Tibial artery (tissue), 4 donors: ENCODE results near the gene PASK.

Source experiments
- DNase-seq, 2 donors: peaks; one replicate each; pipeline ENCODE4 v3.0.0-alpha.2; 2019
- H3K27ac ChIP-seq, 2 donors: fragments of 200-600 bp; sonication (generic) in 1 of 2; 1 replicate in 1 of 2; 2 replicates in 1 of 2; pipeline ENCODE4 v1.5.1; 2018 to 2019; ENCODE audit warnings: mild to moderate bottlenecking in 1 of 2
- H3K27me3 ChIP-seq, 2 donors: fragments of 200-600 bp; sonication (generic) in 1 of 2; one replicate each; pipeline versions ENCODE4 v1.5.1 to v1.6.0; 2016 to 2019
- H3K36me3 ChIP-seq, 3 donors: fragments of 200-600 bp; sonication (generic) in 2 of 3; one replicate each; pipeline ENCODE4 v1.5.1; 2016 to 2019; ENCODE audit warnings: mild to moderate bottlenecking in 2 of 3
- H3K4me1 ChIP-seq, 4 donors: fragments of 200-600 bp; sonication (generic) in 2 of 4; 1 replicate in 3 of 4; 2 replicates in 1 of 4; pipeline ENCODE4 v1.5.1; 2016 to 2019
- H3K4me3 ChIP-seq, 2 donors: fragments of 200-600 bp; sonication (generic) in 1 of 2; 1 replicate in 1 of 2; 2 replicates in 1 of 2; pipeline ENCODE4 v1.5.1; 2018 to 2019; ENCODE audit warnings: mild to moderate bottlenecking in 2 of 2
- H3K9me3 ChIP-seq, 3 donors: fragments of 200-600 bp; sonication (generic) in 1 of 3; one replicate each; pipeline ENCODE4 v1.5.1; 2016 to 2019
- CTCF ChIP-seq, 2 experiments: fragments of 200-600 bp in 1 of 2; fragments of 450-650 bp in 1 of 2; IDR thresholded peaks; one replicate each; pipeline ENCODE4 v1.5.1; 2017 to 2019; ENCODE audit warnings: antibody characterized with exemption in 2 of 2, mild to moderate bottlenecking in 1 of 2, moderate library complexity in 1 of 2
- intact Hi-C: fragments of 100-400 bp; cut with DNase I; formaldehyde crosslinking; loops from one replicate; pipeline ENCODE4 v1.15.0; 2023; ENCODE audit warnings: low total_unique reads

PASK gene

GRCh38 chr2:241118737-241119505 lies 30.4 kb downstream of the PASK start:
- peaks cover 0 to 3% (median 0%) of the 10 kb centered on the region in 3 donors for H3K36me3 ChIP-seq
- TF ChIP-seq CTCF (IDR thresholded peaks at IDR 0.05), result no peak
- DNase-seq, result peak in 1 of 2 donors; percentile 55
- H3K27ac ChIP-seq, result no peak overlapping the region
- H3K4me1 ChIP-seq, result no peaks in the 10 kb centered on the region
- no peaks in the 10 kb centered on the region for H3K27me3 ChIP-seq
- no peaks in the 10 kb centered on the region for H3K9me3 ChIP-seq
- no peak overlapping the region for H3K4me3 ChIP-seq
- intact Hi-C loops, result no loop called here

GRCh38 chr2:241116606-241117560 lies 32.4 kb downstream of the PASK start:
- no peaks in the 10 kb centered on the region for H3K4me1 ChIP-seq
- TF ChIP-seq CTCF (IDR thresholded peaks at IDR 0.05), result no peak
- peak in 1 of 2 donors; percentile 59 for DNase-seq
- intact Hi-C loops, result no loop called here
- peaks cover 0 to 3% (median 0%) of the 10 kb centered on the region in 3 donors for H3K36me3 ChIP-seq
- H3K4me3 ChIP-seq, result no peak overlapping the region
- no peak overlapping the region for H3K27ac ChIP-seq
- H3K9me3 ChIP-seq, result no peaks in the 10 kb centered on the region
- no peaks in the 10 kb centered on the region for H3K27me3 ChIP-seq

GRCh38 chr2:241115361-241115760 lies 33.9 kb downstream of the PASK start:
- TF ChIP-seq CTCF (IDR thresholded peaks at IDR 0.05), result no peak
- H3K27ac ChIP-seq, result no peak overlapping the region
- intact Hi-C loops, result no loop called here
- no peak overlapping the region for H3K4me3 ChIP-seq
- peaks cover 0 to 3% (median 0%) of the 10 kb centered on the region in 3 donors for H3K36me3 ChIP-seq
- no peaks in the 10 kb centered on the region for H3K4me1 ChIP-seq
- no peaks in the 10 kb centered on the region for H3K27me3 ChIP-seq
- no peaks in the 10 kb centered on the region for H3K9me3 ChIP-seq
- peak in 1 of 2 donors; percentile 69 for DNase-seq

GRCh38 chr2:241114836-241115235 lies 34.4 kb downstream of the PASK start:
- H3K4me1 ChIP-seq, result no peaks in the 10 kb centered on the region
- DNase-seq, result peak in 1 of 2 donors; percentile 41
- no peak for TF ChIP-seq CTCF (IDR thresholded peaks at IDR 0.05)
- peaks cover 0 to 3% (median 0%) of the 10 kb centered on the region in 3 donors for H3K36me3 ChIP-seq
- H3K4me3 ChIP-seq, result no peak overlapping the region
- H3K9me3 ChIP-seq, result no peaks in the 10 kb centered on the region
- no peak overlapping the region for H3K27ac ChIP-seq
- intact Hi-C loops, result no loop called here
- no peaks in the 10 kb centered on the region for H3K27me3 ChIP-seq

- H3K9me3 ChIP-seq, result no peaks in the 10 kb centered on the region
- H3K4me3 ChIP-seq, result no peak overlapping the region
- DNase-seq, result peak in 1 of 2 donors; percentile 33
- no peak overlapping the region for H3K27ac ChIP-seq
- no peak for TF ChIP-seq CTCF (IDR thresholded peaks at IDR 0.05)
- H3K27me3 ChIP-seq, result no peaks in the 10 kb centered on the region
- intact Hi-C loops, result no loop called here
- peaks cover 0 to 3% (median 0%) of the 10 kb centered on the region in 3 donors for H3K36me3 ChIP-seq
- H3K4me1 ChIP-seq, result no peaks in the 10 kb centered on the region
Measured at GRCh38 chr2:241112592-241112991, 36.7 kb downstream of the PASK start.
